GM06990 (cell line): ENCODE results near the gene NOXO1.
"Not testable (repeated sequence)": the region's sequence is repeated elsewhere in the genome, so short reads cannot be mapped to it uniquely, and the experiment has no call there.

ENCODE experiments used
- DNase-seq: peaks from one replicate; pipeline ENCODE4 v3.0.0-alpha.2; 2011; ENCODE audit not compliant: insufficient read length; ENCODE audit errors: extremely low read depth
- H3K27me3 ChIP-seq: replicated peaks from 2 replicates; pipeline ENCODE4 v1.6.0; 2011; ENCODE audit warnings: low read length; ENCODE audit not compliant: control insufficient read depth, insufficient read depth
- H3K36me3 ChIP-seq: 2 replicates; pipeline ENCODE4 v1.5.1; 2011; ENCODE audit warnings: low read length; ENCODE audit not compliant: control insufficient read depth, insufficient read depth
- H3K4me3 ChIP-seq: replicated peaks from 2 replicates; pipeline ENCODE4 v1.5.1; 2011; ENCODE audit warnings: low read depth, mild to moderate bottlenecking, control low read depth, low read length
- CTCF ChIP-seq: IDR thresholded peaks from 2 replicates; pipeline ENCODE4 v1.5.1; 2011; ENCODE audit warnings: low read length, control low read depth, mild to moderate bottlenecking, inconsistent platforms; ENCODE audit not compliant: insufficient read depth, poor library complexity, severe bottlenecking

NOXO1 gene

DNA sequence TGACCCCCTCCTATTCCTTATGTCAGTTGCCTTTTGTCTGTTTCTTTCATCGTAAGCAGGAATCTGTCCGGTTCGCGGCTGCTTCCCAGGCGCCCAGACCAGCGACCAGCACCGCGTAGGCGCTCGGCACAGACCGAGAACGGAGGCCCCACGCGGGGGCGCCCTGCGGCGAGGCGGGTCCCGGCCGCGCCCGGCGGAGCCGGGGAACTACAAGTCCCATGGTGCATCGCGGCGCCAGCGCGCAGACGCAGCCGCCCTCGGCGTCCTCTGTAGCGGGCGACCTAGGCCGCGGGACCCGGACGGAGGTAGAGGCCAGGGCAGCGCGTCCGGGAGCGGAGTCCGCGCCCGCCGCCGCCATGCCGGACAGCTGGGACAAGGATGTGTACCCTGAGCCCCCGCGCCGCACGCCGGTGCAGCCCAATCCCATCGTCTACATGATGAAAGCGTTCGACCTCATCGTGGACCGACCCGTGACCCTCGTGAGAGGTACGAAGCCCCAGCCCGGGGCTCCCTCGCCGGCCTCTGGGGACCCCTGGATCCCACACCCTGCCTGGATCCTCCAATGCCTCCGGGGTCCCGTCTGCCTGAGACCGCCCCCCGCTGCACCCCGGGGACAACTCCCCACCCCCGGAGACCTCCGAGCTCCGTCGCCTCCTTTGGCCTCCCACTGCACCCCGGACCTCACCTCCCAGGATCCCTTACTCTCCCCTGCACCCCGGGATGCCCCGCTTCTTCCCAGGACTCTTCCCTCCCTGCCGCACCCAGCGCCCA is 21.8 kb downstream of the NOXO1 start, which contains the start of gene NDUFB10:
Gene NDUFB10 (plus strand): TSS at position 270 of the 771 bp plus-strand sequence. CDS start 87 bp downstream, at position 357.
- Histone ChIP-seq H3K36me3 (peaks cover 21% of the 10 kb centered on the region), H3K27me3 (no peaks in the 10 kb centered on the region), H3K4me3 (peak within 1 kb of the TSS; percentile 69)
- DNase-seq = peak; percentile 95
- peak; percentile 48 for TF ChIP-seq CTCF

DNA sequence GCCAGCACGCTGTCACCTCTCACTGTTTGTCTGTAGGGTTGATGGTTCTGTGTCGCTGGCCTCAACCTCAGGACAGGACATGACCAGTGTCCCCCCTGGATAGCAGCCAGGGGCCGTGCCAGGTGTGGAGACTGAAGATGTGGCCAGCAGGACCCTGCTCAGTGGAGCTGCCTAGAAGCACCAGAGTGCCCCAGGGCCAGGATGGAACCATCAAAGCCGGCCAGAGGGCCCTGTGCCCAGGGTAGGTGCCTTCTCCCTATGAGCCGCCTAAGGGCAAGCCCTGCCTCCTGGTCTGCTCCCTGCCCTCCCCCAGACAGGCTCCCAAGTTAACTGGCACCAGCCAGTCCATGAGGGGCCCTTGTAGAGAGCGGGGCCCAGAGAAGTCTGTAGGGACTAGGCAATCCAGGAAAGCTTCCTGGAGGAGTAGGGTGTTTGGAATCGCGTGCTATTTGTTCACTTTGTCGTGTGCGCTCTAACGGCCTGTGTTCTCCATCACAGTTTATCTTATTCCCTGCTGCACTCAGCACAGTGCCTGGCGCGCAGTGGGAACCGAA is 22.5 kb downstream of the NOXO1 start:
- DNase-seq = peak; percentile 18
- peaks cover 19% of the 10 kb centered on the region for H3K36me3 ChIP-seq
- H3K27me3 ChIP-seq = no peaks in the 10 kb centered on the region
- no peak for TF ChIP-seq CTCF
- H3K4me3 ChIP-seq = no peak overlapping the region; the same call in 1 of the 2 replicates

GRCh38 chr16:1958143-1958491 is 23.2 kb downstream of the NOXO1 start:
- H3K36me3 ChIP-seq = peaks cover 14% of the 10 kb centered on the region
- H3K4me3 ChIP-seq, DNase-seq, H3K27me3 ChIP-seq: not testable (repeated sequence)

GRCh38 chr16:1957434-1958142 is 23.7 kb downstream of the NOXO1 start:
- not testable (repeated sequence) for H3K27me3 ChIP-seq, DNase-seq, H3K4me3 ChIP-seq
- peaks cover 10% of the 10 kb centered on the region for H3K36me3 ChIP-seq

- TF ChIP-seq CTCF = no peak
- no peak for DNase-seq
- no peaks in the 10 kb centered on the region for H3K27me3 ChIP-seq
Observed at GRCh38 chr16:1953734-1954133, 27.5 kb downstream of the NOXO1 start.

GRCh38 chr16:1950559-1950958 is 30.7 kb downstream of the NOXO1 start:
- DNase-seq = no peak
- Histone ChIP-seq H3K4me3 (no peak overlapping the region), H3K36me3 (no peaks in the 10 kb centered on the region), H3K27me3 (no peaks in the 10 kb centered on the region)
- no peak for TF ChIP-seq CTCF

More at GRCh38 chr16:1953734-1954133, 27.5 kb downstream of the NOXO1 start:
- no peaks in the 10 kb centered on the region for H3K36me3 ChIP-seq
- no peak overlapping the region for H3K4me3 ChIP-seq
